Measurements from ENCODE around the gene CRIM1. TPM values are rescaled to one million over a fixed set of nuclear protein-coding genes. Genes with fewer than 3 reads are reported as not detected.

CRIM1 gene
- total RNA-seq, 1 experiment from 2014 or later: 133 TPM

DNA sequence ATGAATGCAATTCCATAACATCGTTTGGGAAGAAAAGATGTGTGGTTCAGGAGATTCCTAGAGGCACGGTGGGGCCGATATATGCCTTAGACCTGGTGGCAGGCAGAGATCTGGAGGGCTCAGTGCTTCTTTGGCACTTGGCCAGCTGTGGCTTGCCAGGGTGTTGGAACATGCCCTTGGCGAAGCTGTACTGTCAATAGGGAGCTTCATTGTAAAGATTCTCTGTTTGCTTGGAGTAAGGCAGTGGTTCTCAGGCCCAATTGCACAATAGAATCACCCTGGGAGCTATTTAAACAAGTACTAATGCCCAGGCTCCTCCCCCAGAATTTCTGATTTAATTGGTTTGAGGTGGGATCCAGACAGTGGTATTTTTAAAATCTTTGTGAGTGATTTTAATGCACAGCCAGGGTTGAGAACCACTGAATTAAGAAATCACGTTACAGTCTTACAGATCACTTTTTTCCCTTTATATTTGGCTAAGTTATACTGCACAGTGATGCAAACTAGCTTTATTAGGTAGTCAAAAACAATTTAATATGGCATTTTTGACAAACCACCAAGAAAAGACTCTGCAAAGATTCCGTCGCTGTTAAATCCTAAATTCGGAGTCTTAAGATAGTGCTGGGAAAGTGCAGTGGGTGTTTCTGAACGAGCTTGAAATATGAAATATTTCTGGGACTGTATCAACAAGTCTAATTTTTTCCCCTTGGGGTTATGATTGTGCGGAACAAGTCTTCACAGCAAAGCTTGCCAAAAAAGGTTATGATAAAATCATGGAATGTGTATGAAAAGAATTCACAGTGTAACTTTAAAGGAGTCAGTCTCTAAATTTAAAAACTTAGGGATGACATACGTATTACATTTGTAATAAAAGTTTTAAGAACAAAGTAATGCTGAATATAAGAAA, 78.0 kb downstream of the CRIM1 start:
- no peaks in the 10 kb centered on the region for H3K9me3 ChIP-seq (ENCODE audit: insufficient read depth, low read depth)
- intact Hi-C loops (cut with micrococcal nuclease; ENCODE audit: unreplicated experiment): no loop called here
- BruUV-seq (replicated peaks): no TSS peak
- H3K79me2 ChIP-seq (ENCODE audit: low read depth): peaks cover 67% of the 10 kb centered on the region
- TF ChIP-seq EZH2 (IDR thresholded peaks at IDR 0.05; ENCODE audit: low read depth): no peak
- TF ChIP-seq, protein P1, sequence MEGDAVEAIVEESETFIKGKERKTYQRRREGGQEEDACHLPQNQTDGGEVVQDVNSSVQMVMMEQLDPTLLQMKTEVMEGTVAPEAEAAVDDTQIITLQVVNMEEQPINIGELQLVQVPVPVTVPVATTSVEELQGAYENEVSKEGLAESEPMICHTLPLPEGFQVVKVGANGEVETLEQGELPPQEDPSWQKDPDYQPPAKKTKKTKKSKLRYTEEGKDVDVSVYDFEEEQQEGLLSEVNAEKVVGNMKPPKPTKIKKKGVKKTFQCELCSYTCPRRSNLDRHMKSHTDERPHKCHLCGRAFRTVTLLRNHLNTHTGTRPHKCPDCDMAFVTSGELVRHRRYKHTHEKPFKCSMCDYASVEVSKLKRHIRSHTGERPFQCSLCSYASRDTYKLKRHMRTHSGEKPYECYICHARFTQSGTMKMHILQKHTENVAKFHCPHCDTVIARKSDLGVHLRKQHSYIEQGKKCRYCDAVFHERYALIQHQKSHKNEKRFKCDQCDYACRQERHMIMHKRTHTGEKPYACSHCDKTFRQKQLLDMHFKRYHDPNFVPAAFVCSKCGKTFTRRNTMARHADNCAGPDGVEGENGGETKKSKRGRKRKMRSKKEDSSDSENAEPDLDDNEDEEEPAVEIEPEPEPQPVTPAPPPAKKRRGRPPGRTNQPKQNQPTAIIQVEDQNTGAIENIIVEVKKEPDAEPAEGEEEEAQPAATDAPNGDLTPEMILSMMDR (conservative IDR thresholded peaks at IDR 0.05): no peak
- no peak for DNase-seq
- H3K27ac ChIP-seq: no peak overlapping the region
- H4K20me1 ChIP-seq (ENCODE audit: insufficient read depth): no peaks in the 10 kb centered on the region
- no peak overlapping the region for H2AFZ ChIP-seq
- H3K4me2 ChIP-seq: no peak overlapping the region
- H3F3A ChIP-seq (ENCODE audit: insufficient read depth, low read depth): peaks cover 22% of the 10 kb centered on the region; the same call in 1 of the 2 replicates
- H3K27me3 ChIP-seq (ENCODE audit: insufficient read depth, low read depth): no peaks in the 10 kb centered on the region
- CTCF ChIA-PET: no interaction called here
- H3K36me3 ChIP-seq (ENCODE audit: low read depth): no peaks in the 10 kb centered on the region
- H3K4me3 ChIP-seq: no peak overlapping the region
- POLR2A ChIA-PET (ENCODE audit: unreplicated experiment): interaction anchor here (0.6 to 1.2 kb wide), 2 partner anchors 30 to 52 kb away, joined by 3 to 7 read pairs; no protein-coding TSS in a partner anchor
- H3K4me1 ChIP-seq (replicated peaks; ENCODE audit: insufficient read depth): peaks cover 6% of the 10 kb centered on the region
- no peaks in the 10 kb centered on the region for H3K9me2 ChIP-seq (ENCODE audit: insufficient read depth)

DNA sequence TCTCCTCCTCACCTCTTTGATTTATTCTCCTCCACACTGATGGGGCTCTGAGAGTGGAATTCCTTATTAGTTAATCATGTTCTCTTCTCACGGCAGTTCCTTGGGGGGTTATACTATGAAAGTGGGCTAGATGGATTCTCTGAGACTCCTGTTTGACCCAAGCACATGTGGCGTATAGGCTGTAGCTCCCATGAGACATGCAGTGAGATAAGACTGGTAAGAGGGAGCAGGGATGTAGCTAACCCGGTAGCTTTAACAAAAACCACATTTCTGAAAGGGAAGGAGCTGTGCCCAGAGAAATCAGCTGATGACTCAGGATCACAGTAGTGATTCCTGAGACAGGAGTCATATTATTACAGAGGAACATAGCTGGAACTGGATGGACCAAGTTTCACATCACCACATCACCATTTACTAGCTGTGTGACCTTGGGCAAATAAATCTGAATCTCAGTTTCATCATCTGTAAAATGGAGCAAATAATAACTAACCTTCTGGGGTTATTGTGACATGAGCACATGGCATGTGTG, 82.9 kb downstream of the CRIM1 start:
- Histone ChIP-seq H3K27ac (peak overlapping the region; percentile 68), H3K9me3 (ENCODE audit: insufficient read depth, low read depth) (no peaks in the 10 kb centered on the region), H4K20me1 (ENCODE audit: insufficient read depth) (no peaks in the 10 kb centered on the region), H3K4me3 (no peak overlapping the region), H3F3A (ENCODE audit: insufficient read depth, low read depth) (peaks cover 16% of the 10 kb centered on the region; the same call in 1 of the 2 replicates), H3K79me2 (ENCODE audit: low read depth) (peaks cover 40% of the 10 kb centered on the region), H3K9me2 (ENCODE audit: insufficient read depth) (no peaks in the 10 kb centered on the region), H3K36me3 (ENCODE audit: low read depth) (peaks cover 3% of the 10 kb centered on the region), H3K4me2 (peak overlapping the region; percentile 26; the same call in 1 of the 2 replicates), H2AFZ (no peak overlapping the region), H3K27me3 (ENCODE audit: insufficient read depth, low read depth) (no peaks in the 10 kb centered on the region), H3K4me1 (replicated peaks; ENCODE audit: insufficient read depth) (peaks cover 9% of the 10 kb centered on the region)
- DNase-seq: peak in 1 of 2 experiments; percentile 84
- CTCF ChIA-PET: no interaction called here
- POLR2A ChIA-PET (ENCODE audit: unreplicated experiment): interaction anchor here (0.6 kb wide), 1 partner anchor 39 kb away, joined by 3 read pairs; no protein-coding TSS in a partner anchor
- no TSS peak for BruUV-seq (replicated peaks)
- TF ChIP-seq, protein P1 (conservative IDR thresholded peaks at IDR 0.05): no peak
- TF ChIP-seq EZH2 (IDR thresholded peaks at IDR 0.05; ENCODE audit: low read depth): no peak
- intact Hi-C loops (cut with micrococcal nuclease; ENCODE audit: unreplicated experiment): no loop called here

DNA sequence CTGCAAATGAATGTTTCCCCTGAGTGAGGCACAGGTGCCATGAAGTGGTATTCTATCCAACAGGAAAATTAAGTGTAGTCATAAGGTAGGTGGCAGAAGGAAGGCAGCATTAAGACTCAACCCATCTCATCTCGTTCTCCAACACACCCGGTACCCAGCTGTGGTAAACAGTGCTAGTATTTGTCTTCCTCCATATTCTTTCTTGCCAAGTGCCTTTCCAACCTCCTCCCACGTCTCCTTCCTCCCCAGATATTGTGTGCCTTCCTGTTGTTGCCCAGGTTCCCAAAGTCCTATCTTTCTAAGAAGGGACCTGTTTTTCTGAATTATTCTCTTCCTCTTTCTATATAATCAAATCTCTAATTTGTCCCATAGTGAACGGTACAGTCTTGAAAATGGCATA, 83.5 kb downstream of the CRIM1 start:
- DNase-seq: no peak
- H3K4me2 ChIP-seq: no peak overlapping the region
- H3F3A ChIP-seq (ENCODE audit: insufficient read depth, low read depth): peaks cover 15% of the 10 kb centered on the region; the same call in 1 of the 2 replicates
- no peaks in the 10 kb centered on the region for H3K27me3 ChIP-seq (ENCODE audit: insufficient read depth, low read depth)
- TF ChIP-seq, protein P1 (conservative IDR thresholded peaks at IDR 0.05): no peak
- no peak for TF ChIP-seq EZH2 (IDR thresholded peaks at IDR 0.05; ENCODE audit: low read depth)
- no peaks in the 10 kb centered on the region for H3K9me2 ChIP-seq (ENCODE audit: insufficient read depth)
- H3K4me3 ChIP-seq: no peak overlapping the region
- no peak overlapping the region for H2AFZ ChIP-seq
- intact Hi-C loops (cut with micrococcal nuclease; ENCODE audit: unreplicated experiment): no loop called here
- POLR2A ChIA-PET (ENCODE audit: unreplicated experiment): interaction anchor here (0.6 kb wide), 1 partner anchor 40 kb away, joined by 3 read pairs; no protein-coding TSS in a partner anchor
- H3K79me2 ChIP-seq (ENCODE audit: low read depth): peaks cover 35% of the 10 kb centered on the region
- peaks cover 8% of the 10 kb centered on the region for H3K36me3 ChIP-seq (ENCODE audit: low read depth)
- peaks cover 9% of the 10 kb centered on the region for H3K4me1 ChIP-seq (replicated peaks; ENCODE audit: insufficient read depth)
- no peaks in the 10 kb centered on the region for H4K20me1 ChIP-seq (ENCODE audit: insufficient read depth)
- CTCF ChIA-PET: no interaction called here
- H3K27ac ChIP-seq: peak overlapping the region; percentile 68
- no peaks in the 10 kb centered on the region for H3K9me3 ChIP-seq (ENCODE audit: insufficient read depth, low read depth)
- BruUV-seq (replicated peaks): no TSS peak

All from PC-9 (cell line).